K562 (cell line): Measurements from ENCODE around the gene SLC35E1. TPM values are rescaled to one million over a fixed set of nuclear protein-coding genes. Genes with fewer than 3 reads are reported as not detected.

ENCODE experiments used
- ATAC-seq: fragments of 200-7000 bp; cut with Tn5 transposase; 3 replicates; pipeline ENCODE4 v1.9.1; 2020; ENCODE audit warnings: moderate library complexity
- BruUV-seq: library from RNA; stranded (reverse); fragments of 400-500 nt; replicated peaks from 2 replicates; lab custom pipeline; 2021; lab: Mats Ljungman, UMichigan
- CTCF ChIA-PET: fragments of 300-600 bp; formaldehyde crosslinking; extraction: SDS; loops from one replicate; lab custom pipeline; 2021; ENCODE audit warnings: low intra/inter-chr PET ratio; lab: Yijun Ruan, JAX
- POLR2A ChIA-PET: fragments of 300-600, 350-650 bp; sonication (Branson Sonifier 250); formaldehyde crosslinking; extraction: SDS; loops from one replicate; lab custom pipeline; 2021; ENCODE audit warnings: antibody characterized with exemption, inconsistent platforms; lab: Yijun Ruan, JAX
- DNase-seq, 4 experiments: peaks; one replicate each; pipeline versions ENCODE4 v3.0.0 to v3.0.0-alpha.2; 2011 to 2018; ENCODE audit warnings: low spot score in 3 of 4, mixed read lengths in 3 of 4; ENCODE audit errors: extremely low read depth in 1 of 4
- FAIRE-seq: peaks from 2 replicates; lab custom pipeline; 2011; peaks lifted over from hg19 to GRCh38; lab: Jason Lieb, UNC
- H2AFZ ChIP-seq: 2 replicates; pipeline ENCODE4 v1.6.0; 2011; ENCODE audit warnings: low read depth, low read length, control low read depth, inconsistent platforms
- H3K27ac ChIP-seq: fragments of 200-600 bp; 3 replicates; pipeline ENCODE4 v1.8.0; 2011; ENCODE audit warnings: low read depth, mild to moderate bottlenecking, control low read depth, inconsistent platforms, low read length, moderate library complexity, mixed read lengths; ENCODE audit errors: extremely low read depth
- H3K27me3 ChIP-seq, 2 experiments: fragments of 300-600 bp in 1 of 2; 2 replicates in 1 of 2; 3 replicates in 1 of 2; pipeline versions ENCODE4 v1.6.0 to v1.8.0; 2011; ENCODE audit warnings: inconsistent platforms in 2 of 2, low read length in 2 of 2, mild to moderate bottlenecking in 1 of 2, mixed read lengths in 1 of 2, moderate library complexity in 1 of 2; ENCODE audit not compliant: control insufficient read depth in 2 of 2, insufficient read depth in 2 of 2
- H3K36me3 ChIP-seq: fragments of 300-600 bp; 3 replicates; pipeline ENCODE4 v1.8.0; 2011; ENCODE audit warnings: mild to moderate bottlenecking, low read length, inconsistent platforms; ENCODE audit not compliant: control insufficient read depth, insufficient read depth
- H3K4me1 ChIP-seq, 2 experiments: fragments of 200-600 bp in 1 of 2; replicated peaks in 1 of 2; 2 replicates in 1 of 2; 3 replicates in 1 of 2; pipeline versions ENCODE4 v1.5.1 to v1.8.0; 2011; ENCODE audit warnings: inconsistent platforms in 2 of 2, low read length in 2 of 2, mild to moderate bottlenecking in 1 of 2, mixed read lengths in 1 of 2, moderate library complexity in 1 of 2; ENCODE audit not compliant: control insufficient read depth in 2 of 2, insufficient read depth in 2 of 2
- H3K4me2 ChIP-seq: 2 replicates; pipeline ENCODE4 v1.6.1; 2011; ENCODE audit warnings: low read length, control low read depth, inconsistent platforms, mixed read lengths; ENCODE audit not compliant: insufficient read depth
- H3K4me3 ChIP-seq: fragments of 200-600 bp; sonication (generic), shearing (Covaris generic); 2 replicates; pipeline ENCODE4 v1.5.1; 2016; ENCODE audit warnings: control low read depth, inconsistent platforms
- H3K79me2 ChIP-seq: fragments of 200-600 bp; 3 replicates; pipeline ENCODE4 v1.8.0; 2011; ENCODE audit warnings: low read length, inconsistent platforms; ENCODE audit not compliant: control insufficient read depth, insufficient read depth
- H3K9ac ChIP-seq, 2 experiments: 2 replicates each; pipeline versions ENCODE4 v1.6.0 to v1.6.1; 2011; ENCODE audit warnings: low read depth in 2 of 2, low read length in 2 of 2, control low read depth in 1 of 2, inconsistent platforms in 1 of 2, mild to moderate bottlenecking in 1 of 2, mixed read lengths in 1 of 2; ENCODE audit not compliant: insufficient read depth in 1 of 2
- H3K9me1 ChIP-seq: one replicate; pipeline ENCODE4 v1.6.0; 2011; ENCODE audit warnings: inconsistent platforms, mild to moderate bottlenecking, low read length, moderate library complexity; ENCODE audit not compliant: control insufficient read depth, insufficient read depth
- H3K9me3 ChIP-seq: replicated peaks from 2 replicates; pipeline ENCODE4 v1.5.1; 2011; ENCODE audit warnings: low read depth, low read length, inconsistent platforms; ENCODE audit not compliant: control insufficient read depth, insufficient read depth
- H4K20me1 ChIP-seq: replicated peaks from 2 replicates; pipeline ENCODE4 v1.6.1; 2011; ENCODE audit warnings: low read length, inconsistent platforms, mixed read lengths; ENCODE audit not compliant: control insufficient read depth, insufficient read depth
- FIP1L1 ChIP-seq: fragments of 200-400 bp; formaldehyde crosslinking; IDR thresholded peaks from 2 replicates; pipeline ENCODE4 v1.6.1; 2018; ENCODE audit warnings: mild to moderate bottlenecking, low read depth, low read length; ENCODE audit not compliant: poor library complexity, severe bottlenecking
- KDM2B ChIP-seq: fragments of 250-450 bp; sonication (Bioruptor Pico); IDR thresholded peaks from 2 replicates; pipeline ENCODE4 v1.8.0; 2021; ENCODE audit warnings: mild to moderate bottlenecking, moderate library complexity
- POLR2G ChIP-seq: fragments of 200-400 bp; formaldehyde crosslinking; IDR thresholded peaks from 2 replicates; pipeline ENCODE4 v1.6.1; 2017; ENCODE audit warnings: low read depth, mild to moderate bottlenecking, antibody characterized with exemption, low read length, moderate library complexity
- RBFOX2 ChIP-seq: fragments of 200-400 bp; formaldehyde crosslinking; IDR thresholded peaks from 2 replicates; pipeline ENCODE4 v1.6.1; 2017; ENCODE audit warnings: low read depth, mild to moderate bottlenecking, low read length, moderate library complexity
- SAFB2 ChIP-seq: fragments of 200-400 bp; formaldehyde crosslinking; IDR thresholded peaks from 2 replicates; pipeline ENCODE4 v1.6.1; 2018; ENCODE audit warnings: borderline replicate concordance, low read length, low read depth, moderate library complexity; ENCODE audit not compliant: severe bottlenecking
- SRSF1 ChIP-seq: fragments of 200-400 bp; formaldehyde crosslinking; IDR thresholded peaks from 2 replicates; pipeline ENCODE4 v1.6.1; 2017; ENCODE audit warnings: mild to moderate bottlenecking, low read depth, low read length, moderate library complexity
- TAF15 ChIP-seq: fragments of 200-400 bp; formaldehyde crosslinking; IDR thresholded peaks from 2 replicates; pipeline ENCODE4 v1.6.1; 2017; ENCODE audit warnings: mild to moderate bottlenecking, low read depth, low read length, moderate library complexity
- XRCC4 ChIP-seq: IDR thresholded peaks from one replicate; pipeline ENCODE4 v1.6.1; 2011; ENCODE audit not compliant: insufficient read depth, insufficient read length; ENCODE audit errors: extremely low read depth
- WGBS: fragments of 100-300 bp; shearing (Covaris generic); methylation state at CpG from one replicate; pipeline ENCODE4 v1.1.6; 2016; ENCODE audit warnings: low coverage, mixed read lengths; ENCODE audit not compliant: insufficient coverage; ENCODE audit errors: missing lambda C conversion rate; 5-methylcytosine and 5-hydroxymethylcytosine counted together
- in situ Hi-C: fragments of 300-500 bp; cut with MboI; formaldehyde crosslinking; loops from 4 replicates; pipeline ENCODE4 v1.15.0; 2018; ENCODE audit warnings: inconsistent platforms, mixed read lengths
- intact Hi-C: fragments of 100-400 bp; cut with micrococcal nuclease; formaldehyde crosslinking; loops from 2 replicates; pipeline ENCODE4 v1.14.2; 2022
- polyA plus RNA-seq, 8 experiments: library from polyadenylated mRNA; depleted of rRNA in 4 of 8; stranded (reverse) in 5 of 8; unstranded in 3 of 8; fragments of >200 nt; fragmentation: Nextera tagmentation in 2 of 8; fragmentation: Illumina TruSeq in 1 of 8; extraction: Ambion mirVana in 2 of 8; extraction: Trizol in 1 of 8; gene quantifications; 2 replicates each; pipeline versions ENCODE4 v1.2.1 to v1.2.3, GENCODE V29; 2011 to 2014; ENCODE audit warnings: inconsistent platforms in 1 of 8, missing spikeins in 1 of 8
- total RNA-seq, 7 experiments: library from RNA; depleted of rRNA in 6 of 7; stranded (reverse); fragments of >200 nt in 6 of 7; fragmentation: Illumina TruSeq in 2 of 7; extraction: Trizol in 2 of 7; gene quantifications; 2 replicates each; pipeline versions ENCODE4 v1.2.1 to v1.2.3, GENCODE V29; 2011 to 2021; ENCODE audit warnings: low replicate concordance in 1 of 7
- TF ChIP-seq, protein P1 (sequence below): sonication (generic); formaldehyde crosslinking; IDR thresholded peaks from 2 replicates; pipeline ENCODE4 v1.8.1; 2023; ENCODE audit warnings: mild to moderate bottlenecking, missing genetic modification reagents
- TF ChIP-seq, protein P2 (sequence below): fragments of 450-650 bp; formaldehyde crosslinking; IDR thresholded peaks from 2 replicates; pipeline ENCODE4 v1.4.0; 2022; ENCODE audit warnings: mild to moderate bottlenecking, moderate library complexity

Gene SLC35E1
- total and polyA plus RNA-seq, 9 of the 15 experiments (the other 6 are each of a cell fraction or from before 2014, with no cell fraction given) = 15.0 to 40.1 (median 25.7) TPM

DNA sequence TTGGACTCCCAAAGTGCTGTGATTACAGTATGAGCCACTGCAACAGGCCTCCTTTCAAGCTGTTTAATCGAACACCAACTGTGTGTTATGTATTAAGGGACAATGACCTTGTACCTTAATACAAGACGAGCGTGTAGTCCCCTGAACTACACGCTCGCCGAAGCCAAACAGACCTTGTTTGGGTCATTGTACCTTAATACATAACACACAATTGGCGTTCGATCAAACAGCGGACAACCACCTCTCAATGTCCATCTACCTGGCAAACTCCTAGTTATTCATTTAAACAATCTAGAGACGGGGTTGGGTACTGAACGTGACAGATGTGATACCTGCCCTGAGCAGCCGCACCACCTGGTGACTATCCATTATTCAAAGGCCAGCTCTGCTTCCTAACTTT lies 31.3 kb downstream of the SLC35E1 start (continued):
- TF ChIP-seq SAFB2 = no peak

DNA sequence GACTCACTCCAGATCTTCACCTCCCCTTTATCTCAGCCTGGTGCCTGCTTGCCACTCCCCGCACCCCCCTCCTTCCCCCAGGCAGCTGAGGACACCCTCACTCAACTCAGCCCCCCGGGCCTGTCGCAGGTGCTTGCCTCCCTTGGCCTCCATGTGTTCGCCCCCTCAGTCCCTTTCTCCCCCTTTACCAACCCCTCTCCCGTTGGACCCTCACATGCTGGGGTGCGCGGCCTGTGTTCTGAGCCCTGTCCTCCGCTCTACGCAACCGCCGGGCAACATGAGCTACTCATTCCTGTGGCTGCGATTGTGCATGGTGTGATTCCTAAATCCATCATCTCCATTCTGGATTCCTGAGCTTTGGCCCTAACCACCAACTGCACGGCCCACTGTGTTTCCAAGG lies 35.1 kb downstream of the SLC35E1 start:
- ATAC-seq = no peak
- Histone ChIP-seq H3K36me3 (peaks cover 89% of the 10 kb centered on the region), H3K4me1 (peaks cover 5 to 17% of the 10 kb centered on the region in 2 experiments; a peak in 3 of 5 replicates), H3K9ac (peak overlapping the region in 1 of 2 experiments; percentile 45; a peak in 1 of 4 replicates)
- TF ChIP-seq SRSF1 = no peak
- peak; percentile 39; the same call in 1 of the 2 replicates for TF ChIP-seq RBFOX2
- no peak for TF ChIP-seq FIP1L1
- 0 out of 2 replicates have a peak, but pooled peaks have one; percentile 18 for TF ChIP-seq POLR2G
- TF ChIP-seq, protein P1, sequence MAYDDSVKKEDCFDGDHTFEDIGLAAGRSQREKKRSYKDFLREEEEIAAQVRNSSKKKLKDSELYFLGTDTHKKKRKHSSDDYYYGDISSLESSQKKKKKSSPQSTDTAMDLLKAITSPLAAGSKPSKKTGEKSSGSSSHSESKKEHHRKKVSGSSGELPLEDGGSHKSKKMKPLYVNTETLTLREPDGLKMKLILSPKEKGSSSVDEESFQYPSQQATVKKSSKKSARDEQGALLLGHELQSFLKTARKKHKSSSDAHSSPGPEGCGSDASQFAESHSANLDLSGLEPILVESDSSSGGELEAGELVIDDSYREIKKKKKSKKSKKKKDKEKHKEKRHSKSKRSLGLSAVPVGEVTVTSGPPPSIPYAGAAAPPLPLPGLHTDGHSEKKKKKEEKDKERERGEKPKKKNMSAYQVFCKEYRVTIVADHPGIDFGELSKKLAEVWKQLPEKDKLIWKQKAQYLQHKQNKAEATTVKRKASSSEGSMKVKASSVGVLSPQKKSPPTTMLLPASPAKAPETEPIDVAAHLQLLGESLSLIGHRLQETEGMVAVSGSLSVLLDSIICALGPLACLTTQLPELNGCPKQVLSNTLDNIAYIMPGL (CRISPR knock-in tag) = no peak
- TF ChIP-seq, protein P2, sequence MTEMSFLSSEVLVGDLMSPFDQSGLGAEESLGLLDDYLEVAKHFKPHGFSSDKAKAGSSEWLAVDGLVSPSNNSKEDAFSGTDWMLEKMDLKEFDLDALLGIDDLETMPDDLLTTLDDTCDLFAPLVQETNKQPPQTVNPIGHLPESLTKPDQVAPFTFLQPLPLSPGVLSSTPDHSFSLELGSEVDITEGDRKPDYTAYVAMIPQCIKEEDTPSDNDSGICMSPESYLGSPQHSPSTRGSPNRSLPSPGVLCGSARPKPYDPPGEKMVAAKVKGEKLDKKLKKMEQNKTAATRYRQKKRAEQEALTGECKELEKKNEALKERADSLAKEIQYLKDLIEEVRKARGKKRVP = no peak
- TF ChIP-seq TAF15 = no peak
- TF ChIP-seq XRCC4 = no peak
- TF ChIP-seq KDM2B = no peak
- TF ChIP-seq, all 486 proteins: peak for 2
- peaks cover 63% of the 10 kb centered on the region for H3K79me2 ChIP-seq
- H3K4me3 ChIP-seq = no peak overlapping the region
- intact Hi-C loops = no loop called here
- H3K9me1 ChIP-seq = peaks cover 6% of the 10 kb centered on the region
- no TSS peak for BruUV-seq
- FAIRE-seq (no peak), DNase-seq (peak in 2 of 4 experiments; percentile 11 to 14)
- WGBS = 84% methylated on average over 7 of the region's 13 CpGs
- POLR2A ChIA-PET = interaction anchor here (0.5 to 1.0 kb wide), 3 partner anchors 31 to 362 kb away, joined by 3 to 4 read pairs (median 3); no protein-coding TSS in a partner anchor
- no peaks in the 10 kb centered on the region; a peak in 1 of 5 replicates for H3K27me3 ChIP-seq
- CTCF ChIA-PET = no interaction called here
- H3K4me2 ChIP-seq = no peak overlapping the region
- in situ Hi-C loops = no loop called here
- peaks cover 36% of the 10 kb centered on the region for H4K20me1 ChIP-seq
- H3K27ac ChIP-seq = no peak overlapping the region
- no peaks in the 10 kb centered on the region; the same call in 1 of the 2 replicates for H3K9me3 ChIP-seq
- no peak overlapping the region for H2AFZ ChIP-seq
